ENCODE results near the gene EIF5.
A peak's percentile ranks its signal among the peaks of the same experiment; 100 is the strongest.

GRCh38 chr14:103340480-103341212, 6.6 kb downstream of the EIF5 start:
- TF ChIP-seq CTCF (IDR thresholded peaks at IDR 0.05) (no peak), POLR2AphosphoS5 (IDR thresholded peaks at IDR 0.05; ENCODE audit: low read depth, low read length) (peak; percentile 23; the same call in 1 of the 2 replicates), SIN3A (IDR thresholded peaks at IDR 0.05; ENCODE audit: borderline replicate concordance, insufficient read depth, low read depth, low read length) (no peak), REST (IDR thresholded peaks at IDR 0.05; ENCODE audit: insufficient read depth in 1 of 2, low read depth in 2 of 2, low read length in 1 of 2) (no peak)
